IMR-90 (cell line): ENCODE measurements around the gene MAML3. TPM values are rescaled to one million over a fixed set of nuclear protein-coding genes. Genes with fewer than 3 reads are reported as not detected.

Experiments
- ATAC-seq: fragments of 200-7000 bp; cut with Tn5 transposase; 2 replicates; pipeline ENCODE4 v1.9.1; 2020; ENCODE audit warnings: low read depth, mild to moderate bottlenecking, moderate library complexity
- BruUV-seq: library from RNA; stranded (reverse); fragments of 400-500 nt; replicated peaks from 2 replicates; lab custom pipeline; 2021; lab: Mats Ljungman, UMichigan
- CTCF ChIA-PET: fragments of 300-600 bp; formaldehyde crosslinking; extraction: SDS; loops from one replicate; lab custom pipeline; 2021; ENCODE audit warnings: antibody characterized with exemption; lab: Yijun Ruan, JAX
- POLR2A ChIA-PET: fragments of 300-600 bp; sonication (Branson Sonifier 250); formaldehyde crosslinking; loops from one replicate; lab custom pipeline; 2022; ENCODE audit warnings: antibody characterized with exemption; ENCODE audit not compliant: unreplicated experiment; lab: Charles Lee
- DNase-seq: peaks from one replicate; pipeline ENCODE4 v3.0.0; 2013
- H2AFZ ChIP-seq: replicated peaks from 2 replicates; pipeline ENCODE3; 2013; ENCODE audit warnings: low read length, mild to moderate bottlenecking; ENCODE audit not compliant: poor library complexity
- H2AK5ac ChIP-seq: 2 replicates; pipeline ENCODE4 v1.6.1; 2013; ENCODE audit warnings: low read depth, low read length, inconsistent platforms
- H2AK9ac ChIP-seq: replicated peaks from 2 replicates; pipeline ENCODE3; 2013; ENCODE audit warnings: mild to moderate bottlenecking, low read depth, low read length, moderate library complexity; ENCODE audit not compliant: poor library complexity
- H2BK120ac ChIP-seq: 2 replicates; pipeline ENCODE4 v1.6.1; 2013; ENCODE audit warnings: low read depth, low read length, inconsistent platforms
- H2BK15ac ChIP-seq: 3 replicates; pipeline ENCODE4 v1.6.1; 2013; ENCODE audit warnings: low read depth, low read length, inconsistent platforms
- H2BK20ac ChIP-seq: 2 replicates; pipeline ENCODE4 v1.6.1; 2013; ENCODE audit warnings: low read depth, mild to moderate bottlenecking, inconsistent platforms, low read length, moderate library complexity
- H2BK5ac ChIP-seq: 2 replicates; pipeline ENCODE4 v1.6.1; 2013; ENCODE audit warnings: mild to moderate bottlenecking, low read depth, low read length, inconsistent platforms; ENCODE audit not compliant: poor library complexity, severe bottlenecking
- H3K14ac ChIP-seq: replicated peaks from 2 replicates; pipeline ENCODE4 v1.6.1; 2013; ENCODE audit warnings: low read depth, low read length, inconsistent platforms
- H3K18ac ChIP-seq: 2 replicates; pipeline ENCODE4 v1.6.1; 2013; ENCODE audit warnings: low read depth, low read length, control low read depth
- H3K23ac ChIP-seq: 2 replicates; pipeline ENCODE4 v1.6.1; 2013; ENCODE audit warnings: low read depth, low read length, inconsistent platforms
- H3K27ac ChIP-seq: 2 replicates; pipeline ENCODE4 v1.5.1; 2013; ENCODE audit warnings: mild to moderate bottlenecking, control low read depth, low read length; ENCODE audit not compliant: insufficient read depth
- H3K27me3 ChIP-seq: 2 replicates; pipeline ENCODE4 v1.6.1; 2013; ENCODE audit warnings: low read length; ENCODE audit not compliant: control insufficient read depth, insufficient read depth
- H3K36me3 ChIP-seq: 2 replicates; pipeline ENCODE4 v1.6.1; 2013; ENCODE audit warnings: low read length, mixed read lengths; ENCODE audit not compliant: control insufficient read depth, insufficient read depth
- H3K4ac ChIP-seq: 2 replicates; pipeline ENCODE4 v1.6.1; 2013; ENCODE audit warnings: low read depth, low read length, inconsistent platforms
- H3K4me1 ChIP-seq: 2 replicates; pipeline ENCODE4 v1.6.1; 2013; ENCODE audit warnings: low read length, mixed read lengths; ENCODE audit not compliant: control insufficient read depth, insufficient read depth
- H3K4me2 ChIP-seq: 2 replicates; pipeline ENCODE4 v1.6.1; 2013; ENCODE audit warnings: low read depth, mild to moderate bottlenecking, control low read depth, low read length, moderate library complexity
- H3K4me3 ChIP-seq: 2 replicates; pipeline ENCODE4 v1.5.1; 2013; ENCODE audit warnings: low read depth, mild to moderate bottlenecking, control low read depth, low read length, moderate library complexity; ENCODE audit not compliant: insufficient read depth
- H3K56ac ChIP-seq: 2 replicates; pipeline ENCODE4 v1.6.1; 2013; ENCODE audit warnings: low read length, inconsistent platforms; ENCODE audit not compliant: insufficient read depth; ENCODE audit errors: extremely low read depth
- H3K79me1 ChIP-seq, 2 experiments: 2 replicates each; pipeline ENCODE4 v1.6.1; 2013; ENCODE audit warnings: low read length in 2 of 2, inconsistent platforms in 1 of 2, low read depth in 1 of 2
- H3K9ac ChIP-seq: 2 replicates; pipeline ENCODE4 v1.6.1; 2013; ENCODE audit warnings: low read depth, low read length, control low read depth
- H3K9me1 ChIP-seq: 2 replicates; pipeline ENCODE4 v1.6.1; 2013; ENCODE audit warnings: low read length, inconsistent platforms; ENCODE audit not compliant: insufficient read depth
- H3K9me3 ChIP-seq: 2 replicates; pipeline ENCODE4 v1.6.1; 2013; ENCODE audit warnings: low read length; ENCODE audit not compliant: control insufficient read depth, insufficient read depth
- H4K20me1 ChIP-seq: 2 replicates; pipeline ENCODE4 v1.6.1; 2013; ENCODE audit warnings: low read length, inconsistent platforms; ENCODE audit not compliant: insufficient read depth
- H4K5ac ChIP-seq: 2 replicates; pipeline ENCODE4 v1.6.1; 2013; ENCODE audit warnings: mild to moderate bottlenecking, low read depth, low read length, control low read depth
- H4K8ac ChIP-seq, 2 experiments: 2 replicates each; pipeline ENCODE4 v1.6.1; 2013; ENCODE audit warnings: low read depth in 2 of 2, low read length in 2 of 2, control low read depth in 1 of 2, inconsistent platforms in 1 of 2
- H4K91ac ChIP-seq: 2 replicates; pipeline ENCODE4 v1.6.1; 2013; ENCODE audit warnings: low read depth, low read length, inconsistent platforms; ENCODE audit not compliant: insufficient read depth
- BHLHE40 ChIP-seq: fragments of 150-350 bp; IDR thresholded peaks from 2 replicates; pipeline ENCODE4 v1.6.1; 2016; ENCODE audit warnings: mild to moderate bottlenecking, low read depth, low read length
- CHD1 ChIP-seq: IDR thresholded peaks from 2 replicates; pipeline ENCODE4 v1.6.1; 2012; ENCODE audit warnings: low read depth, low read length, improper control_type of control experiment
- CTCF ChIP-seq: conservative IDR thresholded peaks from 2 replicates; pipeline ENCODE4 v1.5.1; 2012; ENCODE audit warnings: mild to moderate bottlenecking, low read depth, low read length, improper control_type of control experiment
- MXI1 ChIP-seq: IDR thresholded peaks from 2 replicates; pipeline ENCODE4 v1.6.1; 2012; ENCODE audit warnings: low read depth, mild to moderate bottlenecking, low read length, moderate library complexity, borderline replicate concordance
- RCOR1 ChIP-seq: IDR thresholded peaks from 2 replicates; pipeline ENCODE4 v1.6.1; 2012; ENCODE audit warnings: mild to moderate bottlenecking, low read length, improper control_type of control experiment; ENCODE audit not compliant: insufficient replicate concordance
- WGBS, 2 experiments: methylation state at CpG; one replicate each; pipeline versions ENCODE4 v1.1.5 to v1.1.7; 2013; ENCODE audit warnings: missing lambda C conversion rate in 2 of 2; ENCODE audit not compliant: insufficient read length in 1 of 2; ENCODE audit errors: extremely low coverage in 2 of 2; 5-methylcytosine and 5-hydroxymethylcytosine counted together
- dilution Hi-C: fragments of 300-500 bp; cut with HindIII; formaldehyde crosslinking; loops from one replicate; pipeline ENCODE4 v1.14.3; 2018; ENCODE audit warnings: low sequenced_read_pairs; ENCODE audit not compliant: unreplicated experiment
- in situ Hi-C: fragments of 300-500 bp; cut with MboI; formaldehyde crosslinking; loops from 3 replicates; pipeline ENCODE4 v1.14.3; 2019; ENCODE audit warnings: low sequenced_read_pairs, inconsistent platforms, mixed read lengths
- intact Hi-C: fragments of 100-400 bp; cut with micrococcal nuclease; formaldehyde crosslinking; loops from 2 replicates; pipeline ENCODE4 v1.10.0; 2022
- polyA plus RNA-seq, 3 experiments: library from polyadenylated mRNA; depleted of rRNA; stranded (reverse); fragments of >200 nt; gene quantifications; 2 replicates each; pipeline ENCODE4 v1.2.3, GENCODE V29; 2012; ENCODE audit warnings: low replicate concordance in 1 of 3
- total RNA-seq: library from RNA; depleted of rRNA; stranded (reverse); fragments of >200 nt; gene quantifications from 2 replicates; pipeline ENCODE4 v1.2.3, GENCODE V29; 2012

Gene MAML3
- total and polyA plus RNA-seq, 2 of the 4 experiments (the other 2 are of a cell fraction) = 0.90 to 1.7 TPM

DNA sequence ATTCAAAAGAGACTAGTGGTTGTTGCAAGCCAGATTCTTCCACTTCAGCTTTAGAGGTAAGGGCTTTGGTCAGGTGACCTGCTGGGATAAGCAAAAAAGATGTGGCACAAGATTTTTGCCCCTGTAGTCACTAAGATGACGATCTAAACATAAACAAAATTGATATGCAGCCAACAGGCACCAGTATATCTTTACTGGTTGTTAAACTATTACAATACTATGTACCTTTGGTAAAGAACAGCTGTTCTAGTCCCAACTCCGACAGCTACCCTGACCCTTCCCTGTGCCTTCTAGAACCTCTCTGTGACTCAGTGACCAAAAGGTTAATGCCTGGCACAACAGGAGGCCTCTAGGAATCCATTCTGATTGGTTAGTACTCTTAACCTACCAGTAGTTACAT is 428.7 kb downstream of the MAML3 start:
- POLR2A ChIA-PET = no interaction called here
- no peak overlapping the region for H3K9ac ChIP-seq
- H2BK120ac ChIP-seq = no peak overlapping the region
- no peak overlapping the region for H2AFZ ChIP-seq
- TF ChIP-seq RCOR1 = no peak
- TF ChIP-seq MXI1 = no peak
- no peak for TF ChIP-seq CHD1
- no peak for TF ChIP-seq BHLHE40
- no peak for TF ChIP-seq CTCF
- H2BK5ac ChIP-seq = no peak overlapping the region
- no peak overlapping the region for H3K27ac ChIP-seq
- H2BK20ac ChIP-seq = no peak overlapping the region
- H3K23ac ChIP-seq = no peak overlapping the region
- H3K14ac ChIP-seq = no peak overlapping the region
- no peaks in the 10 kb centered on the region for H3K79me1 ChIP-seq
- no peaks in the 10 kb centered on the region for H3K27me3 ChIP-seq
- no peak overlapping the region for H2BK15ac ChIP-seq
- no peak overlapping the region for H3K4ac ChIP-seq
- dilution Hi-C loops (no loop called here), intact Hi-C loops (no loop called here), in situ Hi-C loops (no loop called here)
- no peak overlapping the region for H2AK9ac ChIP-seq
- H2AK5ac ChIP-seq = no peak overlapping the region
- H4K20me1 ChIP-seq = no peaks in the 10 kb centered on the region
- H3K18ac ChIP-seq = no peak overlapping the region
- no peak overlapping the region for H4K5ac ChIP-seq
- H4K8ac ChIP-seq = no peak overlapping the region
- no peaks in the 10 kb centered on the region; the same call in 1 of the 2 replicates for H3K36me3 ChIP-seq
- no peak for ATAC-seq
- H3K9me3 ChIP-seq = no peaks in the 10 kb centered on the region
- 80% methylated on average over 1 of the region's 2 CpGs; no CpG with 5 or more reads in 1 of the 2 experiments for WGBS, 2 experiments
- no peak overlapping the region for H3K4me3 ChIP-seq
- no peaks in the 10 kb centered on the region for H3K4me1 ChIP-seq
- CTCF ChIA-PET = no interaction called here
- no peak overlapping the region for H3K56ac ChIP-seq
- no peak overlapping the region for H3K4me2 ChIP-seq
- no peak for DNase-seq
- H4K91ac ChIP-seq = no peak overlapping the region
- H3K9me1 ChIP-seq = no peaks in the 10 kb centered on the region
- BruUV-seq = no TSS peak
